ENCODE data around the gene CCDC170.

CCDC170 gene

GRCh38 chr6:151624900-151625536 lies 131.2 kb downstream of the CCDC170 start:
- no peaks in the 10 kb centered on the region; the same call in 1 of the 2 replicates for H3K9me3 ChIP-seq (ENCODE audit: insufficient read depth, low read length)
- H3K9ac ChIP-seq (ENCODE audit: insufficient read length, low read depth), result no peak overlapping the region
- no peak for DNase-seq (ENCODE audit: low read depth, low spot score)
- TF ChIP-seq ZNF274 (IDR thresholded peaks at IDR 0.05; ENCODE audit: low read depth, low read length) (no peak), YY1 (IDR thresholded peaks at IDR 0.05; ENCODE audit: insufficient read depth, insufficient read length) (no peak), SUZ12 (IDR thresholded peaks at IDR 0.05; ENCODE audit: extremely low read depth, insufficient read depth, insufficient read length) (no peak)
- H3K4me3 ChIP-seq (ENCODE audit: insufficient read length, low read depth), result no peak overlapping the region
- H3K4me1 ChIP-seq (ENCODE audit: insufficient read depth, insufficient read length), result no peaks in the 10 kb centered on the region
- H3K27me3 ChIP-seq (ENCODE audit: insufficient read depth, insufficient read length), result no peaks in the 10 kb centered on the region
- no peaks in the 10 kb centered on the region for H3K36me3 ChIP-seq (ENCODE audit: insufficient read depth, insufficient read length, low read length)

- Histone ChIP-seq H3K27me3 (ENCODE audit: insufficient read depth, insufficient read length) (no peaks in the 10 kb centered on the region), H3K4me3 (ENCODE audit: insufficient read length, low read depth) (no peak overlapping the region), H3K9ac (ENCODE audit: insufficient read length, low read depth) (no peak overlapping the region), H3K4me1 (ENCODE audit: insufficient read depth, insufficient read length) (no peaks in the 10 kb centered on the region), H3K9me3 (ENCODE audit: insufficient read depth, low read length) (no peaks in the 10 kb centered on the region; the same call in 1 of the 2 replicates), H3K36me3 (ENCODE audit: insufficient read depth, insufficient read length, low read length) (no peaks in the 10 kb centered on the region)
- TF ChIP-seq SUZ12 (IDR thresholded peaks at IDR 0.05; ENCODE audit: extremely low read depth, insufficient read depth, insufficient read length) (no peak), ZNF274 (IDR thresholded peaks at IDR 0.05; ENCODE audit: low read depth, low read length) (no peak), YY1 (IDR thresholded peaks at IDR 0.05; ENCODE audit: insufficient read depth, insufficient read length) (no peak)
- no peak for DNase-seq (ENCODE audit: low read depth, low spot score)
Measured at GRCh38 chr6:151627689-151628444, 134.1 kb downstream of the CCDC170 start.

- DNase-seq (ENCODE audit: low read depth, low spot score), result no peak
- no peaks in the 10 kb centered on the region for H3K4me1 ChIP-seq (ENCODE audit: insufficient read depth, insufficient read length)
- H3K36me3 ChIP-seq (ENCODE audit: insufficient read depth, insufficient read length, low read length), result no peaks in the 10 kb centered on the region
- no peaks in the 10 kb centered on the region for H3K9me3 ChIP-seq (ENCODE audit: insufficient read depth, low read length)
- no peak overlapping the region for H3K9ac ChIP-seq (ENCODE audit: insufficient read length, low read depth)
- no peaks in the 10 kb centered on the region for H3K27me3 ChIP-seq (ENCODE audit: insufficient read depth, insufficient read length)
- TF ChIP-seq SUZ12 (IDR thresholded peaks at IDR 0.05; ENCODE audit: extremely low read depth, insufficient read depth, insufficient read length) (no peak), ZNF274 (IDR thresholded peaks at IDR 0.05; ENCODE audit: low read depth, low read length) (no peak), YY1 (IDR thresholded peaks at IDR 0.05; ENCODE audit: insufficient read depth, insufficient read length) (no peak)
- no peak overlapping the region for H3K4me3 ChIP-seq (ENCODE audit: insufficient read length, low read depth)
Measured at GRCh38 chr6:151629791-151630190, 136.0 kb downstream of the CCDC170 start.

GRCh38 chr6:151630387-151630786 lies 136.6 kb downstream of the CCDC170 start:
- no peaks in the 10 kb centered on the region for H3K4me1 ChIP-seq (ENCODE audit: insufficient read depth, insufficient read length)
- no peaks in the 10 kb centered on the region for H3K36me3 ChIP-seq (ENCODE audit: insufficient read depth, insufficient read length, low read length)
- no peaks in the 10 kb centered on the region for H3K9me3 ChIP-seq (ENCODE audit: insufficient read depth, low read length)
- no peak for DNase-seq (ENCODE audit: low read depth, low spot score)
- H3K4me3 ChIP-seq (ENCODE audit: insufficient read length, low read depth), result no peak overlapping the region
- TF ChIP-seq SUZ12 (IDR thresholded peaks at IDR 0.05; ENCODE audit: extremely low read depth, insufficient read depth, insufficient read length) (no peak), YY1 (IDR thresholded peaks at IDR 0.05; ENCODE audit: insufficient read depth, insufficient read length) (no peak), ZNF274 (IDR thresholded peaks at IDR 0.05; ENCODE audit: low read depth, low read length) (no peak)
- H3K9ac ChIP-seq (ENCODE audit: insufficient read length, low read depth), result no peak overlapping the region
- no peaks in the 10 kb centered on the region for H3K27me3 ChIP-seq (ENCODE audit: insufficient read depth, insufficient read length)

- no peak overlapping the region for H3K9ac ChIP-seq (ENCODE audit: insufficient read length, low read depth)
- H3K4me1 ChIP-seq (ENCODE audit: insufficient read depth, insufficient read length), result no peaks in the 10 kb centered on the region
- no peaks in the 10 kb centered on the region for H3K9me3 ChIP-seq (ENCODE audit: insufficient read depth, low read length)
- no peaks in the 10 kb centered on the region for H3K36me3 ChIP-seq (ENCODE audit: insufficient read depth, insufficient read length, low read length)
- DNase-seq (ENCODE audit: low read depth, low spot score), result no peak
- TF ChIP-seq ZNF274 (IDR thresholded peaks at IDR 0.05; ENCODE audit: low read depth, low read length) (no peak), SUZ12 (IDR thresholded peaks at IDR 0.05; ENCODE audit: extremely low read depth, insufficient read depth, insufficient read length) (no peak), YY1 (IDR thresholded peaks at IDR 0.05; ENCODE audit: insufficient read depth, insufficient read length) (no peak)
- no peak overlapping the region for H3K4me3 ChIP-seq (ENCODE audit: insufficient read length, low read depth)
- no peaks in the 10 kb centered on the region for H3K27me3 ChIP-seq (ENCODE audit: insufficient read depth, insufficient read length)
Measured at GRCh38 chr6:151630991-151631655, 137.3 kb downstream of the CCDC170 start.

GRCh38 chr6:151632415-151632987 lies 138.7 kb downstream of the CCDC170 start:
- DNase-seq (ENCODE audit: low read depth, low spot score), result no peak
- Histone ChIP-seq H3K4me3 (ENCODE audit: insufficient read length, low read depth) (no peak overlapping the region), H3K9ac (ENCODE audit: insufficient read length, low read depth) (no peak overlapping the region), H3K9me3 (ENCODE audit: insufficient read depth, low read length) (no peaks in the 10 kb centered on the region), H3K27me3 (ENCODE audit: insufficient read depth, insufficient read length) (no peaks in the 10 kb centered on the region), H3K4me1 (ENCODE audit: insufficient read depth, insufficient read length) (no peaks in the 10 kb centered on the region), H3K36me3 (ENCODE audit: insufficient read depth, insufficient read length, low read length) (no peaks in the 10 kb centered on the region)
- TF ChIP-seq YY1 (IDR thresholded peaks at IDR 0.05; ENCODE audit: insufficient read depth, insufficient read length), result no peak
- TF ChIP-seq SUZ12 (IDR thresholded peaks at IDR 0.05; ENCODE audit: extremely low read depth, insufficient read depth, insufficient read length), result no peak
- no peak for TF ChIP-seq ZNF274 (IDR thresholded peaks at IDR 0.05; ENCODE audit: low read depth, low read length)

Measured in NT2/D1 (cell line).